Heart right ventricle (tissue), 16 donors: Measurements from ENCODE around the gene IQSEC1. TPM values are rescaled to one million over a fixed set of nuclear protein-coding genes. Genes with fewer than 3 reads are reported as not detected.

Experiments
- ATAC-seq, 8 donors: fragments of 200-7000 bp; cut with Tn5 transposase; one replicate each; pipeline ENCODE4 v1.9.1; 2020; ENCODE audit warnings: mild to moderate bottlenecking in 8 of 8, moderate library complexity in 8 of 8, moderate number of reproducible peaks in 1 of 8
- DNase-seq, 2 donors: peaks; one replicate each; pipeline ENCODE4 v3.0.0-alpha.2; 2020
- H3K27ac ChIP-seq, 10 donors: fragments of 200-600 bp; sonication (generic) in 2 of 10; one replicate each; pipeline versions ENCODE4 v1.5.0 to v1.8.0; 2020 to 2022; ENCODE audit warnings: mild to moderate bottlenecking in 3 of 10
- H3K27me3 ChIP-seq, 7 donors: fragments of 200-600 bp; one replicate each; pipeline ENCODE4 v1.8.0; 2021 to 2022; ENCODE audit warnings: mild to moderate bottlenecking in 2 of 7
- H3K36me3 ChIP-seq, 9 donors: fragments of 200-600 bp; sonication (generic) in 1 of 9; one replicate each; pipeline versions ENCODE4 v1.5.0 to v1.8.0; 2020 to 2022; ENCODE audit warnings: mild to moderate bottlenecking in 2 of 9
- H3K4me1 ChIP-seq, 9 donors: fragments of 200-600 bp; sonication (generic) in 1 of 9; one replicate each; pipeline versions ENCODE4 v1.5.0 to v1.8.0; 2020 to 2022; ENCODE audit warnings: mild to moderate bottlenecking in 4 of 9
- H3K4me3 ChIP-seq, 10 donors: fragments of 200-600 bp; sonication (generic) in 2 of 10; one replicate each; pipeline versions ENCODE4 v1.5.0 to v1.8.0; 2020 to 2022; ENCODE audit warnings: mild to moderate bottlenecking in 7 of 10, moderate library complexity in 2 of 10
- H3K9me3 ChIP-seq, 11 donors: fragments of 200-600 bp in 10 of 11; sonication (generic) in 2 of 11; one replicate each; pipeline versions ENCODE4 v1.5.0 to v1.8.0; 2013 to 2022; ENCODE audit warnings: mild to moderate bottlenecking in 2 of 11, control low read depth in 1 of 11, moderate library complexity in 1 of 11
- WGBS, 2 donors: extraction: QIAGEN DNeasy Blood & Tissue Kit; methylation state at CpG; one replicate each; pipeline ENCODE4 v1.1.7; 2013; ENCODE audit warnings: inconsistent platforms in 1 of 2; 5-methylcytosine and 5-hydroxymethylcytosine counted together
- intact Hi-C, 10 donors: fragments of 100-400 bp; cut with DNase I; formaldehyde crosslinking; loops; one replicate each; pipeline versions ENCODE4 v1.11.1 to v1.14.2; 2022
- polyA plus RNA-seq, 2 donors: library from polyadenylated mRNA; stranded (reverse); fragments of 200-250 nt; gene quantifications; one replicate each; pipeline ENCODE4 v1.2.3, GENCODE V29; 2013
- total RNA-seq, 10 donors: library from RNA; stranded (reverse); fragmentation: NEBNext Ultra II Directional in 3 of 10; extraction: Animal tissue kit (Norgen Biotek cat#: 25700) in 3 of 10; gene quantifications; one replicate each; pipeline versions ENCODE4 v1.2.1 to v1.2.4, GENCODE V29; 2021 to 2023
- TF ChIP-seq, protein P1 (sequence below), 9 donors: fragments of 200-600 bp; sonication (generic) in 2 of 9; IDR thresholded peaks; one replicate each; pipeline versions ENCODE4 v1.5.0 to v1.8.0; 2021 to 2022; ENCODE audit warnings: antibody characterized with exemption in 9 of 9, mild to moderate bottlenecking in 5 of 9, moderate library complexity in 1 of 9
- donor health status: Arrhythmogenic right ventricular cardiomyopathy.
- donor health status: ischemic (EF 13 %, LVEDD 7.1; RV severe dilation, severe dysfunction).
- donor health status: healthy with polysubstance abuse.
- donor health status: DM: no; HTN: yes; CAD: no.
- donor health status: DM: no; HTN: no; CAD: no.
- donor health status: ischemic (EF 25% LVEDD 6.9; RV normal size, moderate dysfunction).
- donor health status: ischemic (EF 25% LVEDD 5.7; RV mildly dilated, moderate dysfunction).
- donor health status: healthy.
- donor health status: DM: yes; HTN: yes; CAD: no.
- donor health status: Ischemic cardiomyopathy.
- donor health status: ischemic (EF 35%, LVEDD 5.7; RV mildly dilated, moderate dysfunction).
- donor health status: nonischemic (EF 11% LVEDD 7.7; RV severe dilation, severe dysfunction).
- donor health status: DM: yes; HTN: yes; CAD: no.
- donor health status: PGD.
- donor health status: ischemic (EF 29% LVEDD 5.4; RV normal size, mild dysfunction).
- donor health status: nonischemic (EF 23%, LVEDD 6.1; RV moderate dilation, normal function).

The IQSEC1 gene
- total and polyA plus RNA-seq, 12 donors = 13.1 to 73.9 (median 60.4) TPM

DNA sequence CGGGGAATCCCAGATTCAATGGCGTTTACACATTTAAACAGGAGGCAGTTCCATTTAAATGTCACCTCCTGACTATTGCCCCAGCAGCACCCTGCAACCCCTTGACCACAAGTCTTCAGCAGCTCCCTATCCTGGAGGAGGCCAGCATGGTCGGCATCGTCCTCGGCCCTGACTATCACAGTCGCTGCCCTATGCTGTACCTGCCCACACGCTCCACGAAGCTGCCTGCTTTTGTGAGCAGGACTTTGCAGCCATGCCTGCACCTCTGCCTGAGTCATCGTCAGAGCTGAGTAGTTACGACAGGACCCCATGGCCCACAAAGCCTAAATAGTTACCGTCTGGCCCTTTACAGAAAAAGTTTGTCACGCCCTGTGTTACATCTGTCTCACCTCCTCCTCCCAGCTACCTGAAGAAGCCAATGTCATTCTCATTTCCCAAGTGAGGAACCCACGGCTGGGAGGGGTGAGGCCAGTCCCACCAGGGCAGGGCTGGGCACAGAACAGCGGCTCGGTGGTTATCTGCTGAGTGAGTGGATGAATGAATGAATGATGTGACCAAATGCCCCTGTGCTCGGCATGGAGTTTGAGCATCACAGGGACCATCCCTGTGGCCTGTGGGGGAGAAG is 47.8 kb upstream of the IQSEC1 start:
- no peaks in the 10 kb centered on the region for H3K4me1 ChIP-seq
- no peaks in the 10 kb centered on the region for H3K36me3 ChIP-seq
- ATAC-seq = no peak
- peaks cover 0 to 2% (median 0%) of the 10 kb centered on the region in 7 donors for H3K27me3 ChIP-seq
- no peak overlapping the region for H3K27ac ChIP-seq
- H3K4me3 ChIP-seq = no peak overlapping the region
- DNase-seq = no peak
- no peaks in the 10 kb centered on the region for H3K9me3 ChIP-seq
- TF ChIP-seq, protein P1, sequence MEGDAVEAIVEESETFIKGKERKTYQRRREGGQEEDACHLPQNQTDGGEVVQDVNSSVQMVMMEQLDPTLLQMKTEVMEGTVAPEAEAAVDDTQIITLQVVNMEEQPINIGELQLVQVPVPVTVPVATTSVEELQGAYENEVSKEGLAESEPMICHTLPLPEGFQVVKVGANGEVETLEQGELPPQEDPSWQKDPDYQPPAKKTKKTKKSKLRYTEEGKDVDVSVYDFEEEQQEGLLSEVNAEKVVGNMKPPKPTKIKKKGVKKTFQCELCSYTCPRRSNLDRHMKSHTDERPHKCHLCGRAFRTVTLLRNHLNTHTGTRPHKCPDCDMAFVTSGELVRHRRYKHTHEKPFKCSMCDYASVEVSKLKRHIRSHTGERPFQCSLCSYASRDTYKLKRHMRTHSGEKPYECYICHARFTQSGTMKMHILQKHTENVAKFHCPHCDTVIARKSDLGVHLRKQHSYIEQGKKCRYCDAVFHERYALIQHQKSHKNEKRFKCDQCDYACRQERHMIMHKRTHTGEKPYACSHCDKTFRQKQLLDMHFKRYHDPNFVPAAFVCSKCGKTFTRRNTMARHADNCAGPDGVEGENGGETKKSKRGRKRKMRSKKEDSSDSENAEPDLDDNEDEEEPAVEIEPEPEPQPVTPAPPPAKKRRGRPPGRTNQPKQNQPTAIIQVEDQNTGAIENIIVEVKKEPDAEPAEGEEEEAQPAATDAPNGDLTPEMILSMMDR (IDR thresholded peaks at IDR 0.05) = no peak
- WGBS, 2 donors = 87 to 88% methylated on average over 16 of the region's 16 CpGs
- intact Hi-C loops = no loop called here

DNA sequence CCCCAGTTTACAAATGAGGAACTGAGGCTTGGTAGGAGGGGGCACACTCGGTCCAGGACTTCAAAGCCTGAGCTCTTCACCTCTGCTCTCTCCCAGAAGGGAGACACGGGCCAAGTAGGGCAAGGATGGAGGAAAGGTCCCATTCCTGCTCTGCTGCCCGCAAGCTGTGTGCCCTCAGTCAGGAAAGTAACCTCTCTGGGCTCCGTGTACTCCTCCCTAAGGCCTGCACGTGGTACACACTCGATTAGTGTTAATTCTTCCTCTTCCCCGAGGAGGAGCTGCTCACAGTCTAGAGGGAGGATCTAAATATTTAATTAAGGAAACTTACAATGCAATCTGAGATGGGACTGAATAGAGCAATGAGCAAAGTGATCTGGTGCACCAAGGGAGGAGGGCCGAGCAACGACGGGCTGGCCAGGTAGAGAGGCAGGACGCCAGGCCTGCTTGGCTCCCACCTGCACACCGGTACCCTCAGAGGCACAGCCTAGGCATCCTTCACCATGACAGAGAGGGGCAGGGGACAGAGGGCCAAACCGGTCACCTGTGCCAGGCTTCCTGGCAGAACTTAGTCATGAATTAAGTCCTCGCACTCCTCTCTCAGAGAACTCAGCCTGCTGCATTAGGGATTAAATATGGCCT is 47.2 kb upstream of the IQSEC1 start:
- no peak for ATAC-seq
- Histone ChIP-seq H3K27me3 (peaks cover 0 to 6% (median 0%) of the 10 kb centered on the region in 7 donors), H3K4me3 (no peak overlapping the region), H3K27ac (no peak overlapping the region), H3K9me3 (no peaks in the 10 kb centered on the region), H3K4me1 (no peaks in the 10 kb centered on the region), H3K36me3 (no peaks in the 10 kb centered on the region)
- no peak for DNase-seq
- TF ChIP-seq, protein P1 (IDR thresholded peaks at IDR 0.05) = no peak
- intact Hi-C loops = no loop called here
- WGBS, 2 donors = 83 to 84% methylated on average over 14 of the region's 14 CpGs

DNA sequence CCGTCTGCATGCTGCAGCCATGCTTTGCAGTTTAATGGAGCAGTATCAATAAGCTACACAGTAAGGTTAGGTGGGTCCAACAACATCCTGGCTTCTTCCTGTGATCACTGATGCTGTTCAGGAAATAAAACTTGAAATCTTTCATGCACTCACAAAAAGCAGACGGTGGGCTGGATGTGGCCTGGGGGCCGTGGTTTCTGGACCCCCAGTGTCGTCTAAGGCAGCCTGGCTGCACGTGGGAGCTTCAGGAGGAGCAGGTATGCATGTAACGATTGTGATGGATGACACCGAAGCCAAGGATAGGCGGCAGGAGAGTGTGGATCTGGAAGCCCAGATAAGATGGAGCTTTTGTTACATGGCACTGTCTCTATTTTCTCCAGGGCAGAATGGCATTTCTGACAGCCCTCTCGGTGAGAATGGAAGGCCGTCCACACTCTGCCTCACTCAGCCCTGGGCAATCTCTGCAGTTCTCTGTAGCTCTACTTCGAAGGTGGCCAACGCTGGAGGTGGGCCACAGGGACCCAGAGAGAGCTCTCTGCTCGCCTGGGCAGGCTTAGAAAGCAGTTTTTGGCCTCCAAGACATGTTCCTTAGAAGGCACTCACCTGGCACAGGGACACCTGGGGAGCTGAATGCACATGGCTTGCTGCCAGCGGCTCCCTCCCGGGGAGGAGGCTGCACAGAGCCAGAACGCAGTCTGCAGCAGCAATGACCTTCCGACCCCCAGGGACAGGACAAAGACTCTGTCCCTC is 46.4 kb upstream of the IQSEC1 start:
- intact Hi-C loops = no loop called here
- no peaks in the 10 kb centered on the region for H3K36me3 ChIP-seq
- no peaks in the 10 kb centered on the region for H3K9me3 ChIP-seq
- no peaks in the 10 kb centered on the region for H3K4me1 ChIP-seq
- no peak for DNase-seq
- peaks cover 0 to 7% (median 0%) of the 10 kb centered on the region in 7 donors for H3K27me3 ChIP-seq
- TF ChIP-seq, protein P1 (IDR thresholded peaks at IDR 0.05) = no peak
- WGBS, 2 donors = 58 to 60% methylated on average over 17 of the region's 17 CpGs
- no peak overlapping the region for H3K4me3 ChIP-seq
- no peak overlapping the region for H3K27ac ChIP-seq
- ATAC-seq = no peak

DNA sequence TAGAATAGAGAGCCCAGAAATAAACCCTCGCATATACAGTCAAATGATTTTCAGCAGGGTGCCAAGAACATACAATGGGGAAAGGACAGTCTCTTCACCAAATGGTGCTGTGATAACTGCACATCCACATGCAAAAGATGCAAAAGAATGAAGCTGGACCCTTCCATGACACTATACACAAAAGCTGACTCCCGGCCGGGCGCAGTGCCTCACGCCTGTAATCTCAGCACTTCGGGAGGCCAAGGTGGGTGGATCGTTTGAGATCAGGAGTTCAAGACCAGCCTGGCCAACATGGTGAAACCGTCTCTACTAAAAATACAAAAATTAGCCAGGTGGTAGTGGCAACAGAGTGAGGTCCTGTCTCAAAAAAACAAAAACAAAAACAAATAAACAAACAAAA is 43.2 kb upstream of the IQSEC1 start:
- ATAC-seq = no peak
- no peaks in the 10 kb centered on the region for H3K36me3 ChIP-seq
- H3K4me3 ChIP-seq = no peak overlapping the region
- DNase-seq = no peak
- 70 to 77% methylated on average over 8 of the region's 8 CpGs for WGBS, 2 donors
- peaks cover 0 to 5% (median 0%) of the 10 kb centered on the region in 9 donors for H3K4me1 ChIP-seq
- H3K27me3 ChIP-seq = peaks cover 0 to 10% (median 0%) of the 10 kb centered on the region in 7 donors
- H3K27ac ChIP-seq = no peak overlapping the region
- no peaks in the 10 kb centered on the region for H3K9me3 ChIP-seq
- intact Hi-C loops = no loop called here
- TF ChIP-seq, protein P1 (IDR thresholded peaks at IDR 0.05) = no peak
